PC-9 (cell line): ENCODE measurements around the gene ALPP. TPM values are rescaled to one million over a fixed set of nuclear protein-coding genes. Genes with fewer than 3 reads are reported as not detected.
"Not testable (repeated sequence)": the region's sequence is repeated elsewhere in the genome, so short reads cannot be mapped to it uniquely, and the experiment has no call there.

Experiments used
- BruUV-seq: library from RNA; stranded (reverse); fragments of 400-500 nt; replicated peaks from 2 replicates; lab custom pipeline; 2021; lab: Mats Ljungman, UMichigan
- CTCF ChIA-PET: fragments of 300-600 bp; sonication (Branson Sonifier 250); formaldehyde crosslinking; loops from one replicate; lab custom pipeline; 2022; ENCODE audit warnings: antibody characterized with exemption; lab: Charles Lee
- POLR2A ChIA-PET: fragments of 300-600 bp; sonication (Branson Sonifier 250); formaldehyde crosslinking; loops from one replicate; lab custom pipeline; 2022; ENCODE audit warnings: antibody characterized with exemption; ENCODE audit not compliant: unreplicated experiment; lab: Charles Lee
- DNase-seq, 2 experiments: peaks; one replicate each; pipeline versions ENCODE4 v3.0.0 to v3.0.0-alpha.2; 2015 to 2022; ENCODE audit warnings: mixed read lengths in 1 of 2
- H2AFZ ChIP-seq: fragments of 200-600 bp; sonication (generic); 2 replicates; pipeline ENCODE4 v1.8.1; 2017; ENCODE audit warnings: antibody characterized with exemption
- H3F3A ChIP-seq: fragments of 200-600 bp; sonication (generic); 2 replicates; pipeline ENCODE4 v1.8.1; 2017; ENCODE audit warnings: antibody characterized with exemption, mild to moderate bottlenecking, low read depth; ENCODE audit not compliant: insufficient read depth
- H3K27ac ChIP-seq: fragments of 200-600 bp; sonication (generic); 2 replicates; pipeline ENCODE4 v1.6.1; 2016; ENCODE audit warnings: mixed run types
- H3K27me3 ChIP-seq: fragments of 200-600 bp; sonication (generic); 2 replicates; pipeline ENCODE4 v1.6.1; 2016; ENCODE audit warnings: low read depth, mixed run types; ENCODE audit not compliant: insufficient read depth
- H3K36me3 ChIP-seq: fragments of 200-600 bp; sonication (generic); 2 replicates; pipeline ENCODE4 v1.6.1; 2016; ENCODE audit warnings: low read depth, mixed run types
- H3K4me1 ChIP-seq: fragments of 200-600 bp; sonication (generic); replicated peaks from 2 replicates; pipeline ENCODE4 v1.6.1; 2016; ENCODE audit warnings: mixed run types; ENCODE audit not compliant: insufficient read depth
- H3K4me2 ChIP-seq: fragments of 200-600 bp; sonication (generic); 2 replicates; pipeline ENCODE4 v1.6.1; 2017; ENCODE audit warnings: mixed run types
- H3K4me3 ChIP-seq: fragments of 200-600 bp; sonication (generic); 2 replicates; pipeline ENCODE4 v1.6.1; 2016; ENCODE audit warnings: mixed run types
- H3K79me2 ChIP-seq: fragments of 200-600 bp; sonication (generic); 2 replicates; pipeline ENCODE4 v1.6.1; 2017; ENCODE audit warnings: low read depth, mixed run types
- H3K9me2 ChIP-seq: fragments of 200-600 bp; sonication (generic); 2 replicates; pipeline ENCODE4 v1.8.1; 2017; ENCODE audit warnings: mild to moderate bottlenecking; ENCODE audit not compliant: insufficient read depth
- H3K9me3 ChIP-seq: fragments of 200-600 bp; sonication (generic); 2 replicates; pipeline ENCODE4 v1.8.1; 2016; ENCODE audit warnings: low read depth; ENCODE audit not compliant: insufficient read depth
- H4K20me1 ChIP-seq: fragments of 200-600 bp; sonication (generic); 2 replicates; pipeline ENCODE4 v1.8.1; 2017; ENCODE audit not compliant: insufficient read depth
- CTCF ChIP-seq: fragments of 200-600 bp; sonication (generic); conservative IDR thresholded peaks from 2 replicates; pipeline ENCODE4 v1.6.1; 2017; ENCODE audit warnings: mixed run types, antibody characterized with exemption, mild to moderate bottlenecking, moderate library complexity
- EZH2 ChIP-seq: fragments of 200-600 bp; sonication (generic); IDR thresholded peaks from 2 replicates; pipeline ENCODE4 v1.8.0; 2017; ENCODE audit warnings: antibody characterized with exemption, low read depth
- intact Hi-C: fragments of 100-400 bp; cut with micrococcal nuclease; formaldehyde crosslinking; loops from one replicate; pipeline ENCODE4 v1.10.0; 2022; ENCODE audit not compliant: unreplicated experiment
- total RNA-seq: library from RNA; stranded (reverse); gene quantifications from 2 replicates; pipeline ENCODE4 v1.2.3, GENCODE V29; 2021

ALPP gene
- total RNA-seq, 1 experiment from 2014 or later, result 47.5 TPM

- Histone ChIP-seq H3F3A (peaks cover 16% of the 10 kb centered on the region; the same call in 1 of the 2 replicates), H2AFZ (no peak overlapping the region), H3K27ac (no peak overlapping the region), H4K20me1 (no peaks in the 10 kb centered on the region), H3K79me2 (no peaks in the 10 kb centered on the region), H3K9me2 (no peaks in the 10 kb centered on the region), H3K4me3 (no peak overlapping the region), H3K9me3 (no peaks in the 10 kb centered on the region), H3K36me3 (no peaks in the 10 kb centered on the region), H3K27me3 (no peaks in the 10 kb centered on the region), H3K4me1 (peaks cover 12% of the 10 kb centered on the region), H3K4me2 (no peak overlapping the region)
- intact Hi-C loops, result no loop called here
- no TSS peak for BruUV-seq
- POLR2A ChIA-PET, result no interaction called here
- TF ChIP-seq EZH2 (no peak), CTCF (no peak)
- DNase-seq, result no peak
- CTCF ChIA-PET, result no interaction called here
Measured at GRCh38 chr2:232390661-232391060, 12.1 kb downstream of the ALPP start.

- H4K20me1 ChIP-seq, result no peaks in the 10 kb centered on the region
- BruUV-seq, result no TSS peak
- H2AFZ ChIP-seq, result no peak overlapping the region
- peaks cover 11% of the 10 kb centered on the region; the same call in 1 of the 2 replicates for H3F3A ChIP-seq
- no peaks in the 10 kb centered on the region for H3K9me3 ChIP-seq
- no peak overlapping the region for H3K4me3 ChIP-seq
- intact Hi-C loops, result no loop called here
- CTCF ChIA-PET, result no interaction called here
- H3K4me1 ChIP-seq, result peaks cover 6% of the 10 kb centered on the region
- H3K9me2 ChIP-seq, result no peaks in the 10 kb centered on the region
- TF ChIP-seq CTCF (no peak), EZH2 (no peak)
- no peaks in the 10 kb centered on the region for H3K27me3 ChIP-seq
- H3K36me3 ChIP-seq, result no peaks in the 10 kb centered on the region
- no peaks in the 10 kb centered on the region for H3K79me2 ChIP-seq
- H3K4me2 ChIP-seq, result no peak overlapping the region
- POLR2A ChIA-PET, result no interaction called here
- DNase-seq, result no peak
- H3K27ac ChIP-seq, result no peak overlapping the region
Measured at GRCh38 chr2:232393556-232393955, 15.0 kb downstream of the ALPP start.

- H3K79me2 ChIP-seq, DNase-seq, BruUV-seq, CTCF ChIA-PET, H3K27me3 ChIP-seq, intact Hi-C loops, H3K4me2 ChIP-seq, H3K9me2 ChIP-seq, H3K27ac ChIP-seq, H4K20me1 ChIP-seq, H2AFZ ChIP-seq, H3K4me3 ChIP-seq, H3K9me3 ChIP-seq, POLR2A ChIA-PET, H3K36me3 ChIP-seq: not testable (repeated sequence)
- Histone ChIP-seq H3K4me1 (peaks cover 10% of the 10 kb centered on the region), H3F3A (peaks cover 13% of the 10 kb centered on the region; the same call in 1 of the 2 replicates)
Measured at GRCh38 chr2:232394431-232394830, 15.9 kb downstream of the ALPP start.

GRCh38 chr2:232395586-232395985, 17.0 kb downstream of the ALPP start:
- H3K9me2 ChIP-seq, result no peaks in the 10 kb centered on the region
- DNase-seq, result no peak
- H4K20me1 ChIP-seq, result no peaks in the 10 kb centered on the region
- H3K36me3 ChIP-seq, result no peaks in the 10 kb centered on the region
- H3K27ac ChIP-seq, result no peak overlapping the region
- peaks cover 10% of the 10 kb centered on the region for H3K4me1 ChIP-seq
- no peak overlapping the region for H3K4me3 ChIP-seq
- no peaks in the 10 kb centered on the region for H3K9me3 ChIP-seq
- intact Hi-C loops, result no loop called here
- H3K4me2 ChIP-seq, result no peak overlapping the region
- no peaks in the 10 kb centered on the region for H3K27me3 ChIP-seq
- H3F3A ChIP-seq, result peaks cover 12% of the 10 kb centered on the region
- TF ChIP-seq EZH2 (no peak), CTCF (no peak)
- POLR2A ChIA-PET, result interaction anchor here (0.5 kb wide), 1 partner anchor 18 kb away, joined by 7 read pairs; no protein-coding TSS in a partner anchor
- no TSS peak for BruUV-seq
- H3K79me2 ChIP-seq, result no peaks in the 10 kb centered on the region
- no peak overlapping the region for H2AFZ ChIP-seq
- CTCF ChIA-PET, result no interaction called here
